Measurements from ENCODE around the gene FKBP1B. TPM values are rescaled to one million over a fixed set of nuclear protein-coding genes. Genes with fewer than 3 reads are reported as not detected.
"Not testable (repeated sequence)": the region's sequence is repeated elsewhere in the genome, so short reads cannot be mapped to it uniquely, and the experiment has no call there.

The FKBP1B gene
- total RNA-seq, 1 donor from 2014 or later: 26.0 TPM

DNA sequence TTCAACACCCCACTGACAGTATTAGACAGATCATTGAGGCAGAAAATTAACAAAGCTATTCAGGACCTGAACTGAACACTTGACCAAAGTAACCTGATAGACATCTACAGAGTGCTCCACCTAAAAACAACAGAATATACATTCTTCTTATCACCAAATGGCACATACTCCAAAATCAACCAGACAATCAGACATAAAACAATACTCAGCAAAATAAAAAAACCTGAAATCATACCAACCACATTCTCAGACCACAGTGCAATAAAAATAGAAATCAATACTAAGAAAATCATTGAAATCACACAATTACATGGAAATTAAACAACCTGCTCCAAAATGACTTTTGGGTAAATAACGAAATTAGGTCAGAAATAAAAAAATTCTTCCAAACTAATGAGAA is 57.8 kb downstream of the FKBP1B start:
- TF ChIP-seq CTCF (IDR thresholded peaks at IDR 0.05; ENCODE audit: insufficient read depth, low read length, poor library complexity, severe bottlenecking): no peak
- Histone ChIP-seq H3K27me3 (ENCODE audit: control insufficient read depth, insufficient read depth, low read length) (no peaks in the 10 kb centered on the region), H3K4me3 (ENCODE audit: low read depth, low read length) (no peak overlapping the region), H3K36me3 (ENCODE audit: control insufficient read depth, insufficient read depth, low read length) (no peaks in the 10 kb centered on the region)
- no peak for DNase-seq (ENCODE audit: low read depth)

GRCh38 chr2:24109431-24109830 is 59.9 kb downstream of the FKBP1B start:
- DNase-seq (ENCODE audit: low read depth); H3K4me3 ChIP-seq (ENCODE audit: low read depth, low read length); H3K27me3 ChIP-seq (ENCODE audit: control insufficient read depth, insufficient read depth, low read length): not testable (repeated sequence)

GRCh38 chr2:24110660-24111303 is 61.2 kb downstream of the FKBP1B start:
- no peak for TF ChIP-seq CTCF (IDR thresholded peaks at IDR 0.05; ENCODE audit: insufficient read depth, low read length, poor library complexity, severe bottlenecking)
- H3K27me3 ChIP-seq (ENCODE audit: control insufficient read depth, insufficient read depth, low read length): no peaks in the 10 kb centered on the region
- no peak overlapping the region for H3K4me3 ChIP-seq (ENCODE audit: low read depth, low read length)
- DNase-seq (ENCODE audit: low read depth): no peak
- no peaks in the 10 kb centered on the region for H3K36me3 ChIP-seq (ENCODE audit: control insufficient read depth, insufficient read depth, low read length)

More at GRCh38 chr2:24109431-24109830, 59.9 kb downstream of the FKBP1B start:
- not testable (repeated sequence) for H3K36me3 ChIP-seq (ENCODE audit: control insufficient read depth, insufficient read depth, low read length)

GRCh38 chr2:24111407-24111901 is 61.9 kb downstream of the FKBP1B start:
- TF ChIP-seq CTCF (IDR thresholded peaks at IDR 0.05; ENCODE audit: insufficient read depth, low read length, poor library complexity, severe bottlenecking): no peak
- DNase-seq (ENCODE audit: low read depth): no peak
- H3K36me3 ChIP-seq (ENCODE audit: control insufficient read depth, insufficient read depth, low read length): no peaks in the 10 kb centered on the region
- H3K27me3 ChIP-seq (ENCODE audit: control insufficient read depth, insufficient read depth, low read length): no peaks in the 10 kb centered on the region
- H3K4me3 ChIP-seq (ENCODE audit: low read depth, low read length): no peak overlapping the region

Other genes with a start within 250 kb of the FKBP1B start
- gene ATAD2B, start 122.6 kb upstream of the FKBP1B start, total RNA-seq: 8.1 and 9.1 TPM in 2 replicates
- gene UBXN2A, start 109.3 kb upstream of the FKBP1B start, total RNA-seq: 13.9 and 16.2 TPM in 2 replicates
- not detected in 2 replicates for gene MFSD2B, start 39.7 kb upstream of the FKBP1B start, total RNA-seq
- gene WDCP, start 2.4 kb upstream of the FKBP1B start, total RNA-seq: 7.3 and 8.2 TPM in 2 replicates
- 179 and 208 TPM in 2 replicates for gene SF3B6, start 26.6 kb downstream of the FKBP1B start, total RNA-seq
- gene TP53I3, start 35.1 kb downstream of the FKBP1B start, total RNA-seq: 69.6 and 87.6 TPM in 2 replicates
- gene PFN4, start 73.6 kb downstream of the FKBP1B start, total RNA-seq: 1.9 and 3.4 TPM in 2 replicates
- 11.0 and 12.9 TPM in 2 replicates for gene FAM228B, start 73.7 kb downstream of the FKBP1B start, total RNA-seq
- gene FAM228A, start 125.3 kb downstream of the FKBP1B start, total RNA-seq: 0.29 TPM in 1 of 2 replicates, not detected in the other